ENCODE measurements around the gene HOXA13.

GRCh38 chr7:27147199-27148030 lies 52.5 kb downstream of the HOXA13 start, which contains the start of gene HOXA6:
- TF ChIP-seq CTCF (IDR thresholded peaks at IDR 0.05) (no peak), POLR2A (IDR thresholded peaks at IDR 0.05) (no peak)

All from heart left ventricle (tissue), 13 donors.